ENCODE measurements around the gene PRKCB. TPM values are rescaled to one million over a fixed set of nuclear protein-coding genes. Genes with fewer than 3 reads are reported as not detected.

The PRKCB gene
- total and polyA plus RNA-seq, 12 donors: 0.30 to 8.8 (median 1.1) TPM

- Histone ChIP-seq H3K27me3 (peaks cover 0 to 5% (median 0%) of the 10 kb centered on the region in 7 donors), H3K9me3 (peaks cover 0 to 20% (median 8%) of the 10 kb centered on the region in 11 donors), H3K4me3 (no peak overlapping the region), H3K36me3 (no peaks in the 10 kb centered on the region), H3K27ac (no peak overlapping the region), H3K4me1 (peaks cover 0 to 29% (median 0%) of the 10 kb centered on the region in 9 donors)
- intact Hi-C loops (cut with DNase I): no loop called here
- no peak for ATAC-seq
- 55 to 67% methylated on average over 4 of the region's 4 CpGs for whole genome bisulfite sequencing, 2 donors
- TF ChIP-seq CTCF (IDR thresholded peaks at IDR 0.05): no peak
- no peak for DNase-seq
Measured at GRCh38 chr16:23824909-23825308, 10.9 kb upstream of the PRKCB start.

- no peaks in the 10 kb centered on the region for H3K36me3 ChIP-seq
- peaks cover 0 to 29% (median 0%) of the 10 kb centered on the region in 9 donors for H3K4me1 ChIP-seq
- no peak for TF ChIP-seq CTCF (IDR thresholded peaks at IDR 0.05)
- no peaks in the 10 kb centered on the region for H3K27me3 ChIP-seq
- H3K9me3 ChIP-seq: peaks cover 0 to 35% (median 15%) of the 10 kb centered on the region in 11 donors
- no peak overlapping the region for H3K4me3 ChIP-seq
- DNase-seq (no peak), ATAC-seq (peak in 5 of 8 donors; percentile 14 to 70 (median 49))
- H3K27ac ChIP-seq: peak overlapping the region in 1 of 10 donors; percentile 80
- intact Hi-C loops (cut with DNase I): no loop called here
- 41 to 49% methylated on average over 6 of the region's 6 CpGs for WGBS, 2 donors
Measured at GRCh38 chr16:23826528-23827045, 9.2 kb upstream of the PRKCB start.

- no peaks in the 10 kb centered on the region for H3K27me3 ChIP-seq
- TF ChIP-seq CTCF (IDR thresholded peaks at IDR 0.05): no peak
- H3K27ac ChIP-seq: peak overlapping the region in 1 of 10 donors; percentile 80
- H3K9me3 ChIP-seq: peaks cover 0 to 35% (median 15%) of the 10 kb centered on the region in 11 donors
- intact Hi-C loops (cut with DNase I): no loop called here
- no peak for ATAC-seq
- no peak overlapping the region for H3K4me3 ChIP-seq
- H3K36me3 ChIP-seq: no peaks in the 10 kb centered on the region
- WGBS, 2 donors: 52 to 64% methylated on average over 4 of the region's 4 CpGs
- peaks cover 0 to 29% (median 0%) of the 10 kb centered on the region in 9 donors for H3K4me1 ChIP-seq
- DNase-seq: no peak
Measured at GRCh38 chr16:23827057-23827456, 8.7 kb upstream of the PRKCB start.

GRCh38 chr16:23829454-23829853 is 6.3 kb upstream of the PRKCB start:
- DNase-seq (no peak), ATAC-seq (no peak)
- Histone ChIP-seq H3K9me3 (peaks cover 0 to 35% (median 15%) of the 10 kb centered on the region in 11 donors), H3K36me3 (no peaks in the 10 kb centered on the region), H3K27ac (no peak overlapping the region), H3K4me3 (no peak overlapping the region), H3K27me3 (peaks cover 0 to 17% (median 9%) of the 10 kb centered on the region in 7 donors), H3K4me1 (peaks cover 0 to 29% (median 0%) of the 10 kb centered on the region in 9 donors)
- intact Hi-C loops (cut with DNase I): no loop called here
- TF ChIP-seq CTCF (IDR thresholded peaks at IDR 0.05): no peak
- WGBS, 2 donors: 72 to 82% methylated on average over 2 of the region's 2 CpGs
